Activated T-cell treated with anti-CD3 and anti-CD28 coated beads, Interleukin-2, amount 50 U/mL, for 72 hours (primary cell): ENCODE results near the gene TOB1. TPM values are rescaled to one million over a fixed set of nuclear protein-coding genes. Genes with fewer than 3 reads are reported as not detected.

Source experiments
- ATAC-seq, 2 donors: fragments of 150-1000 bp; cut with Tn5 transposase; replicated peaks in 1 of 2; 2 replicates each; pipeline ENCODE4 v1.10.0; 2021; ENCODE audit warnings: moderate library complexity in 2 of 2, mild to moderate bottlenecking in 1 of 2
- DNase-seq, 2 donors: peaks; one replicate each; pipeline ENCODE4 v3.0.0; 2021 to 2022; ENCODE audit warnings: mixed read lengths in 1 of 2
- H3K27ac Mint-ChIP-seq: one replicate; pipeline ENCODE4 v1.8.0; 2022; ENCODE audit warnings: mild to moderate bottlenecking, moderate library complexity, mixed read lengths
- H3K27me3 Mint-ChIP-seq: one replicate; pipeline ENCODE4 v1.8.0; 2022; ENCODE audit warnings: low read depth, mixed read lengths
- H3K36me3 Mint-ChIP-seq, 2 donors: one replicate each; pipeline ENCODE4 v1.8.0; 2022; ENCODE audit warnings: mixed read lengths in 2 of 2, mild to moderate bottlenecking in 1 of 2; ENCODE audit not compliant: insufficient read depth in 2 of 2
- H3K4me1 Mint-ChIP-seq: one replicate; pipeline ENCODE4 v1.8.0; 2022; ENCODE audit warnings: low read depth, mixed read lengths
- H3K4me3 Mint-ChIP-seq, 2 donors: one replicate each; pipeline ENCODE4 v1.8.0; 2022; ENCODE audit warnings: mild to moderate bottlenecking in 2 of 2, mixed read lengths in 2 of 2, moderate library complexity in 2 of 2
- H3K9me3 Mint-ChIP-seq, 2 donors: one replicate each; pipeline ENCODE4 v1.8.0; 2022; ENCODE audit warnings: mixed read lengths in 2 of 2
- total RNA-seq, 2 donors: library from RNA; stranded (reverse); gene quantifications; one replicate each; pipeline ENCODE4 v1.2.3, GENCODE V29; 2022

Gene TOB1
- total RNA-seq, 2 donors from 2014 or later = 57.3 to 68.9 TPM

DNA sequence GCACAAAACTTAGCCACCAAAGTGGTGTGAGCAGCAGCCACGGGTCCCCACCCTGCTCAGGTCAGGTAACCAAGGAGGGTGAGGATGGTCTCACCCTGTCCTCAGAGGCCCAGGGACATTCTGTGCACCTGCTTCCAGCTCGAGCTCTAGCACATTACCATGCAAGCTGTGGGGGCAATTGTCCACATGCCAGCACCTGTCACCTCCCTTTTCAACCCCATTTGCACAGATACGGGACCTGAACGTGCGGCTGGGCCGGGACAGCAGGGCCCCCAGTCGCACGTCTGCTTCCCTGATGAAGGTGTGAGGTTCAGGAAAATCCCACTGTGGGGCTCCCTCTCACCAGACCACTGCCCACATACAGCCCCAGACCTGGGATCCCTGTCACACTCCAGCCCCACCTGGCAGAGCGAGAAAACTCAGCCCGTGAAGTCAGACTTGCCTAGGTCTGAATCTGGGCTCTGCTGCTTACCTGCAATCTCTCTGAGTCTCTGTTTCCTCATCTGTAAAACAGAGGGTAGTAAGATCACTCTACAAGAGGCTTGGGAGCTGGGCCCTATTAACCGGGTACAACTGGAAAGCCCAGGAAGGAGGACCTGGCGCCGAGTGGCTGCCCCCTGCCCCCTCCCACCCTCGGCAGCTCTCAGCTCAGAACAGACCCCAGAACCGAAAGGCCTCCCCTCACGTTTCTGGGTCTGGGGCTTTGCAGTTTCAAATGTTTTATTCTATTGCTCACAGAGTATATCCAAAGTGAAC is 22.8 kb downstream of the TOB1 start:
- no peak for DNase-seq
- Mint-ChIP-seq H3K36me3 (no peaks in the 10 kb centered on the region), H3K27me3 (no peaks in the 10 kb centered on the region), H3K4me1 (no peaks in the 10 kb centered on the region), H3K9me3 (no peaks in the 10 kb centered on the region), H3K27ac (no peak overlapping the region), H3K4me3 (no peak overlapping the region)
- no peak for ATAC-seq

DNA sequence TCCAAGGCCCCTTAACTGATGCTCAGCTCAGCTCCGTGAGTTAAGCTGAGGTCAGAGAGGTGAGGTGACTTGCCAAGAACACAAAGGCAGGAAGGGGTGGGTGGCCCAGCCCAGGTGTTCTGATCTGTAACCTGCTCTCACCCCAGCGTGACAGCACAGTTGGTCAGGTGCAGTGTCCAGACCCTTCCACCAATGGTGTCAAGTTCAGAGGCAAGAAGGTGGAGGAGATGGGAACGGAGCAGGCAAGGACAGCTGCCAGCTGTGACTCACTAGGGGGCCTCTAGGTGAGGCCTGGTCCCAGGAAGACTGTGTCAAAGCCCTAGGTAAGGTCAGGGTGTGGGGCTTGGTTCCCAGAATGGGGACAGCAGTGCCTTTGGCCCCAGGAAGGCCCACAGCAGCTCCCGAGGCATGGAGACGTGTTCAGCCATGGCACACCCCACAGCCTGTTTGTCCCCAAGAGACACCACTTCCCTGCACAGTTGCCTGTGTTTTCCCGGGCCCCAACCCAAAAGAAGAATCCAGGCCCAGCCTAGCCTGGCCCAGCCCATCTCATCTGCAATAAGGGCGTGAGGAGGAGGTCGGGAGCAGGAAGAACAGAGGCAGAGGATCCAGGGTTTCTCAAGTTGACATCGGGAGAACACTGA is 23.5 kb downstream of the TOB1 start:
- Mint-ChIP-seq H3K27me3 (no peaks in the 10 kb centered on the region), H3K4me3 (no peak overlapping the region), H3K9me3 (no peaks in the 10 kb centered on the region), H3K27ac (no peak overlapping the region), H3K36me3 (no peaks in the 10 kb centered on the region), H3K4me1 (no peaks in the 10 kb centered on the region)
- ATAC-seq (no peak), DNase-seq (no peak)

DNA sequence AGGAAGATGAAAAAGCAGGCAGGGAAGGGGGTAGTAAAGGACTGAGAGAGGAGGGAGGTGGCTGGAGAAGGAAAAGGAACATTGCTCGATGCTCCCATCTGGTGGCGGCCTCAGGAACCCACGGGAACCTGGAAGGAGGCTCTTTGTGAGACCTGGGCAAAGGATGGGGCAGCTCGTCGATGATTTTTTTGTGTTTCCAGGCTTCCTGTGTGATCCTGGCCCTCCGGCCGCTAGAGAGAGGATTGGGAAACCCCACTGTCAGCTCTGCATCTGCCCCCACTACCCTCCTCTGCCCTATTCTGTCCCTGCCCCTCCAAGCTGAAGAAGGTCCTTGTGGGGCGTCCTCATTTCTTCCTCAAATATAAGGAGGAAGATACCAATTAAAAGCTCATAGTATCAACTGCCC is 24.2 kb downstream of the TOB1 start:
- ATAC-seq (peak; percentile 69 to 72), DNase-seq (peak; percentile 56 to 65)
- H3K4me3 Mint-ChIP-seq = no peak overlapping the region
- no peak overlapping the region for H3K27ac Mint-ChIP-seq
- no peaks in the 10 kb centered on the region for H3K9me3 Mint-ChIP-seq
- no peaks in the 10 kb centered on the region for H3K36me3 Mint-ChIP-seq
- no peaks in the 10 kb centered on the region for H3K27me3 Mint-ChIP-seq
- no peaks in the 10 kb centered on the region for H3K4me1 Mint-ChIP-seq

DNA sequence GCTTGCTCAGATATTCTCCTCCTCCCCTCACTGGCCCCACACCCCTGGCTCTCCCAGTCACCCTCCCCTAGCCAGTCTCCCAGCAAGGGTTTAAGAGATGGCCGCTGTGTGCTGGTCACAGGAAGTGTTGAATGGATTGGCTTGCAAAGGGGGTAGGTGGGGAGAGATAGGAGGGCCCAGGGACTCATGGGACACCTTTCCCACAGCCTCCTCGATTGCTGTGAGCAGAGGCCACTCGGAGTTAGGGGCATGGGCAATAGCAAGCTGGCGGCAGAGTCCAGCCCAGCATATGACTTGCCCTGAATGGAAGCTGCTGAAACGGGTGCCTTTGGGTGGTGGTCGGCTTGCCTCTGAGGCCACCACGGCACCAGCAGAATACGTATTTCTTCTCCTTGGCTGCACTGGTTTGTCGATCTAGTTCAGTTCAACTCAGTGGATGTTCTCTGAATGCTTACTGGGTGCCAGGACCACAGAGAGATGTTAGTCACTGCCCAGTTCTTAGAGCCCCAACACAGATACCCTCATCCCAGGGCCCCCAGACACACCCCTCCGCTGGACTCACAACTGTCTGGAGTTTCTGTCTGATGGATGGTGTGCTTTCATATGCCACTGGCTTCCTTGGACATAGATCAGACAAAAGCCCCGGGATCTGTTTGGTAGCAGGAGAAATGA is 24.7 kb downstream of the TOB1 start:
- ATAC-seq (peak; percentile 12 to 20), DNase-seq (no peak)
- Mint-ChIP-seq H3K36me3 (no peaks in the 10 kb centered on the region), H3K9me3 (no peaks in the 10 kb centered on the region), H3K4me1 (no peaks in the 10 kb centered on the region), H3K27me3 (no peaks in the 10 kb centered on the region), H3K27ac (no peak overlapping the region), H3K4me3 (no peak overlapping the region)

DNA sequence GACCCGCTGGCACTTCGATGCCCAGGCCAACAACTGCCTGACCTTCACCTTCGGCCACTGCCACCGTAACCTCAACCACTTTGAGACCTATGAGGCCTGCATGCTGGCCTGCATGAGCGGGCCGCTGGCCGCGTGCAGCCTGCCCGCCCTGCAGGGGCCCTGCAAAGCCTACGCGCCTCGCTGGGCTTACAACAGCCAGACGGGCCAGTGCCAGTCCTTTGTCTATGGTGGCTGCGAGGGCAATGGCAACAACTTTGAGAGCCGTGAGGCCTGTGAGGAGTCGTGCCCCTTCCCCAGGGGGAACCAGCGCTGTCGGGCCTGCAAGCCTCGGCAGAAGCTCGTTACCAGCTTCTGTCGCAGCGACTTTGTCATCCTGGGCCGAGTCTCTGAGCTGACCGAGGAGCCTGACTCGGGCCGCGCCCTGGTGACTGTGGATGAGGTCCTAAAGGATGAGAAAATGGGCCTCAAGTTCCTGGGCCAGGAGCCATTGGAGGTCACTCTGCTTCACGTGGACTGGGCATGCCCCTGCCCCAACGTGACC is 25.8 kb downstream of the TOB1 start:
- Mint-ChIP-seq H3K4me3 (no peak overlapping the region), H3K4me1 (peaks cover 3% of the 10 kb centered on the region), H3K36me3 (no peaks in the 10 kb centered on the region), H3K27me3 (peaks cover 3% of the 10 kb centered on the region), H3K9me3 (no peaks in the 10 kb centered on the region), H3K27ac (no peak overlapping the region)
- ATAC-seq (no peak), DNase-seq (no peak)

DNA sequence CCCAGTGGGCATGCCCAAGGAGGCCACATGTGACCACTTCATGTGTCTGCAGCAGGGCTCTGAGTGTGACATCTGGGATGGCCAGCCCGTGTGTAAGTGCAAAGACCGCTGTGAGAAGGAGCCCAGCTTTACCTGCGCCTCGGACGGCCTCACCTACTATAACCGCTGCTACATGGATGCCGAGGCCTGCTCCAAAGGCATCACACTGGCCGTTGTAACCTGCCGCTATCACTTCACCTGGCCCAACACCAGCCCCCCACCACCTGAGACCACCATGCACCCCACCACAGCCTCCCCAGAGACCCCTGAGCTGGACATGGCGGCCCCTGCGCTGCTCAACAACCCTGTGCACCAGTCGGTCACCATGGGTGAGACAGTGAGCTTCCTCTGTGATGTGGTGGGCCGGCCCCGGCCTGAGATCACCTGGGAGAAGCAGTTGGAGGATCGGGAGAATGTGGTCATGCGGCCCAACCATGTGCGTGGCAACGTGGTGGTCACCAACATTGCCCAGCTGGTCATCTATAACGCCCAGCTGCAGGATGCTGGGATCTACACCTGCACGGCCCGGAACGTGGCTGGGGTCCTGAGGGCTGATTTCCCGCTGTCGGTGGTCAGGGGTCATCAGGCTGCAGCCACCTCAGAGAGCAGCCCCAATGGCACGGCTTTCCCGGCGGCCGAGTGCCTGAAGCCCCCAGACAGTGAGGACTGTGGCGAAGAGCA is 26.4 kb downstream of the TOB1 start:
- DNase-seq (no peak), ATAC-seq (no peak)
- Mint-ChIP-seq H3K4me1 (peaks cover 5% of the 10 kb centered on the region), H3K27ac (no peak overlapping the region), H3K9me3 (no peaks in the 10 kb centered on the region), H3K36me3 (no peaks in the 10 kb centered on the region), H3K4me3 (no peak overlapping the region), H3K27me3 (peaks cover 7% of the 10 kb centered on the region)

DNA sequence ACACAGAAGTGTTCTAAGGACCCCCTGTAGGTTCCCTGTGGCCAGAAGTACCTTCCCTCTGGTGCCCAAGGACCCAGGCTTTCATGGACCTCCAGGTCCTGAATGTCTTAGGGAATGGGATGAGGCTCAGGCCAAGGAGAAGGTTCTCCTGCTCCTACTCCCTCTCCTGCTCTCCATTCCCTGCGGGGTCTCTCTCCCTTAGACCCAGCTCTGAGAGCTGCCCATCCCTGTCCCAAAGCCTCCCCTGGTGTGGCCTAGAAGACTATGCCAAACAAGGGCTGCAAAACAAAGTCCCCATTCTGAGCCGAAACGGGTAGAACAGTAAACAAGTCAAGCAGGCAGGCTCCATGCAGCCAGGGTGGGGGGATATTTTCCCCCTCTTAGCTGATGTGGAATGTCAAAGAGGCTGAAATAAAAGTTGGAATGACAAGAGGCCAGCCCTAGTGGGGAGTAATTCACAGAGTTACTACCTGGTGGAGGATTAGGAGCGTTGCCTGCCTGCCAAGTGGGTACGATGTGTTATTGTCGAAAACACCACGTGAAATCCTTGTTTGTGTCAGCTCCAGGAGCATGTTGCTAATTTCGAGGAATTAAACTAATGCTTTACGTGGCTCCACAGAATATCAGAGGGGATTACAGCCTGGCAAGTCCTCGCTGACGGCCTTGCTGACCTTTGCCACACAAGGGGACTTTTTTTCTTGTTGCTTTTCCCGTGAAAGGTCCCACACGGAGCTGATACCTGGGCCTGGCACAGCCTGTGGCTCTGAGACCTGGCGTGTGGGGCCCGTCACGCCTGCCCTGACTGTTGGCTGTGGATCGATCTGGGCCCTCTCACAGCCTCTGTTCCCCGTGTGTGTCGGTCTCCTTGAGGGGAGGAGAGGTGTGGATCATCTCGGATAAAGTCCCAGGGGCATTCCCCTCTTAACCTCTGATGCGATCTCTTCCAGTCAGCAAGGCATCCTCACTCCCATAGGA is 27.9 kb downstream of the TOB1 start:
- ATAC-seq = no peak
- Mint-ChIP-seq H3K27ac (no peak overlapping the region), H3K9me3 (no peaks in the 10 kb centered on the region), H3K27me3 (peaks cover 12% of the 10 kb centered on the region), H3K36me3 (no peaks in the 10 kb centered on the region), H3K4me1 (peaks cover 5% of the 10 kb centered on the region), H3K4me3 (no peak overlapping the region)
- DNase-seq = no peak

DNA sequence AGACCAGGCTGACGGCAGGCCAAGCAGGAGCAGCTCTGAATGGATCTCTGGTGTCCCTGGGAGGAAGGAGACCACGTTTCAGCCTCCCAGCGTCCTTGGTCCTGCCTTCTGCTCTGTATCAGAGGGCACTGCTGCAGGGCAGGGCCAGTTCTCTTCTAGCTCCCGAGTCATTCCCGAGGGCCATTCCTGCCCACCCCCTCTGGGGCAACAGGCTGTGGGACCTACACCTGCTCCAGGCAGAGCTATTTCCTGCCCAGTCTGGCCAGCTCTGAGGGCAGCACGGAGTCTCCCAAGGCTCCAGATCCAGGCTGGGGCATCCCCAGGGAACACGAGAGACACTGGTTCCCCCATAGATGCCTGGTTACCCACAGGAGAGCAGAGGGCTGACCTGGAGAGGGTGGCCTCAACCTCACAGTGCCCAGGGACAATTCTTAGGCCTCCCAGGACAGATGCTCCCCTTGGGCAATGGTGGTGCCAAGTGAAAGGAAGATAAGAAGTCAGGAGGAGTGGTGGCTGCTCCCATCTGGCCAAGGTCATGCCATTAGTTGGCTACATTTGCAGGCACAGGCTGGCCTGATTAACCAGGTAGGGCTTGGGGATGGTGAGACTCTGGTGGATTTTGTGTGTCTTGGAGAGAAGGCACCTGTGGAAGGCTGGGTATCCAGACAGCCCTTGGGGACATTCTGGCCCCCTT is 28.7 kb downstream of the TOB1 start:
- peaks cover 5% of the 10 kb centered on the region for H3K4me1 Mint-ChIP-seq
- no peaks in the 10 kb centered on the region for H3K9me3 Mint-ChIP-seq
- no peak overlapping the region for H3K27ac Mint-ChIP-seq
- H3K27me3 Mint-ChIP-seq = peaks cover 12% of the 10 kb centered on the region
- no peak for DNase-seq
- H3K36me3 Mint-ChIP-seq = no peaks in the 10 kb centered on the region
- H3K4me3 Mint-ChIP-seq = no peak overlapping the region
- no peak for ATAC-seq

DNA sequence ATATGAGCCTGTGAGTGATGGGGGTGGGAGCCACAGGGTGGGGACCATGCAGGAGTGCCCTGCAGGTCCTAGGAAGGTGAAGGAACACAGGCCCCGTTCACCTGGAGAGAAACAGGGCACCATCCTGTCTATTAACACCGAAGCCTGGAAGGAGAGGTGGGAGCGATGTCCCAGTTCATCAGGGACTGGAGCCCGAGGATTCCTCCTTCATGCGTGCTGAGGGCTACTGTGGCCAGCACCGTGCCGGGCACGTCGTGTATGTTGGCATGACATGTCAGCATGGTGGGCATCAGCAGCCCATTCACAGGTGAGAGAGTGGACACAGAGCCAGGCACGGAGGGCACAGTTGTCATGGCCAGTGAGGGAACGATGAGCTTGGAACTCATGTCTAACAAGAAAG is 29.3 kb downstream of the TOB1 start:
- Mint-ChIP-seq H3K4me1 (peaks cover 5% of the 10 kb centered on the region), H3K36me3 (no peaks in the 10 kb centered on the region), H3K4me3 (no peak overlapping the region), H3K9me3 (no peaks in the 10 kb centered on the region), H3K27ac (no peak overlapping the region), H3K27me3 (peaks cover 12% of the 10 kb centered on the region)
- ATAC-seq (no peak), DNase-seq (no peak)

DNA sequence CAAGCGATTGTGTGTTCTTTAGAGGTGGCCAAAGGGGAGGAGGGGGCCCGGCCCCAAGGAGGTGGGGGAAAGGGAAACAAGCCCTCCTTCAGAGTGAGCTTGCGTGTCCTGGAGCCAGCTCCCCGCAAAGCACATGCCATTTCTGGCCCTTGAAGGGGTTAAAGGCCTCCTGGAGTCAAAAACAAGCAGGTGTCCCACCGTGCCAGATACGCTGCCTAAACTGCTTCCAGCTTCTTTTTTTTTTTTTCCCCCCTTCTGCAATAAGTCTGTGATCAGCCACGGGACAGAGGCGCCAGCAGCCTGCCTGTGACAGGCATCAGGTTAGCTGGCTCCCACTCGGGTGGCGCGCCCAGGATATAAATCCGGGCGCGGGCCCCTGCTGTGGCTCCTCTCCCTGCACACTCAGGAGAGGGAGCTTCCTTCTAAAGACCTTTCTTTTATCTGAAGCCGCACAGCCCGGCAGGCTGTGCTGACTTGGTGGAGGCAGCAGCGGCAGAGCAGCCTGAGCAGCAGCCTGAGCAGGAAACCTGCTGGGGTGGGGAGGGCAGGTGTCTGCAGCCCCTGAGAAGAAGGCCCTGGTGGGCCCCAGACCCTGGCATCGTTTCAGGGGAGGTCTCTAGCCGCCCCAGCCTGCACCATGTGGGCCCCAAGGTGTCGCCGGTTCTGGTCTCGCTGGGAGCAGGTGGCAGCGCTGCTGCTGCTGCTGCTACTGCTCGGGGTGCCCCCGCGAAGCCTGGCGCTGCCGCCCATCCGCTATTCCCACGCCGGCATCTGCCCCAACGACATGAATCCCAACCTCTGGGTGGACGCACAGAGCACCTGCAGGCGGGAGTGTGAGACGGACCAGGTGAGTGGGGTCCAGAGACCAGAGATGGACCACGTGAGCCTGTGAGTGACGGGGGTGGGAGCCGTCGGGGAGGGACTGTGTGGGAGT is 30.6 kb downstream of the TOB1 start, which contains the start of gene WFIKKN2:
TSS of gene WFIKKN2 (plus strand) at position 286 of the 934 bp plus-strand sequence. CDS start at position 638, 352 bp downstream.
- Mint-ChIP-seq H3K27me3 (peaks cover 12% of the 10 kb centered on the region), H3K27ac (no peak within 1 kb of the TSS), H3K9me3 (no peaks in the 10 kb centered on the region), H3K4me1 (peaks cover 5% of the 10 kb centered on the region), H3K36me3 (no peaks in the 10 kb centered on the region), H3K4me3 (no peak within 1 kb of the TSS)
- no peak for DNase-seq
- ATAC-seq = no peak
